Measurements from ENCODE around the gene ZSCAN21.
A peak's percentile ranks its signal among the peaks of the same experiment; 100 is the strongest.

Gene ZSCAN21

GRCh38 chr7:100075418-100075817 lies 25.8 kb downstream of the ZSCAN21 start:
- no peak for DNase-seq (ENCODE audit: low read depth in 2 of 2)

DNA sequence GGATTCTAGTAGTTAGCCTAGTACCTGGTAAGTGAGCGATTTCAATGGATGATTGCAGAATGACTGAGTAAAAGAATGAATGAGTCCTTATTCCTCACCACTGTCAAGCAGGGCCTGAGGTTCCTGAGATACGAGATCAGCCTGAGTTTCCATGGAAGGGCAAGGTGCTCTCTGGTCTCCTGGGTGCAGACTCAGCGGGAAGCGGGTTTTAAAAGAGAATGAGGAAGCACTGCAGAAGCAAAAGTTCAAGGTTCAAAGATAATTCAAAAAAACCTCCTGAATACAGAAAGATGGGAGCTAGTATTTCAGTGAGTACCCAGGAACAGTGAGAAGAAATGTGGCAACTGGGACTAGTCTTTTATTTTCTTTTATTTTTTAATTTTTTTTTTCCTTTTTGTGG lies 27.6 kb downstream of the ZSCAN21 start:
- DNase-seq (ENCODE audit: low read depth in 2 of 2): no peak

DNA sequence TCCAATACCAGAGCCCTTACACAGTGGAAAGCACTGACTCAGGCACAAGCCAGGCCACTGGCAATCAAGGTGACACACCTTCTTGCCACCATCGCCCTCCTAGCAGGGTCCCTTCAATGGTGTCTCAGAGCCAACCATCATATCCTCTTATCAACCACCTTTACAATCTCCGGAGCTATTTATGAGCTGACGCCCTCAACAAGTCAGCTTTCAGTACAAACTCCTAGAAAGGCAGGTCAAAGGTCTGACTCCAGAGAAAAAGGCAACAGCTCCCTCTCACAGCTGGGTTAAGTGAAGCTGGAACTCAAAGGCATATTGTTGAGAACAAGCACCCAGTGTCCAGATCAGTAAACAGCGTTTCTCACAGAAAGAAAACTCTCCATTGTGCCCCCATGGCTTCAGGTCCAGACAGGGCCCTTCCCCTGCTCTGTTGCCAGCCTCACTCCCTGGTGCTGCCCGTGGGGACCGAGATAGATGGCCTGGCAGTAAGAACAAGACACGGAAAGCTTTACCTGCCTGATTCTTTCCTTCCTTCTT lies 29.5 kb downstream of the ZSCAN21 start:
- no peak for DNase-seq (ENCODE audit: low read depth in 2 of 2)

DNA sequence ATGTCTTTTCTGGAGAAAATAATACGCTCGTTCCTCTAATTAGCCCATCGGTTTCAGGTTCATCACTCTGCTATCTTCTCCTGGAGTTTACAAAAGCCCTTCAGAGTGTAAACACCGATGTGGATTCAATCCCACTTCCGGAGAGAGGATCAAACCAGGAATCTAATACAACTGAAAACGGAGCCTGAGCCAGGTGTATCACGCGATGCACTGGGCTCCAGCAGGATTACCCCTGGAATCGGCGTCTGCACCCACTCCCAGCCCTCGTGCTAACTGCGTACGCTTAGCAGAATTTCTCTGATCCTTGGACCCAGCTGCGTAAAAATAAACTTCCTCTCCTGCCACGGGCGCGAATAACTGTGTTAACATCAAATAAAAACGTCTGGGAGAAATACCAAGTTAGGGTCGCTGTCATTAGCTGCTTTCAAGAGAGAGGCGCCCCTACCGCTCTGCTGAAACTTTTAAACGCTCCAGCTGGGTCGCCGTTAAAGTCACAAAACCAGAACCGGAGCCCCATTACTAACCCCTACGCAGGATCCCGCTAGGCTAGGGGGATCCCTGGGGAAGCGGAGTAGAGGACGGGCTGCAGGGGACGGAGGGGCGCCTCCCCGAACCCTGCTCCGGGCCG lies 31.4 kb downstream of the ZSCAN21 start:
- no peak for DNase-seq (ENCODE audit: low read depth in 2 of 2)

GRCh38 chr7:100081535-100082102 lies 32.0 kb downstream of the ZSCAN21 start, which contains the start of gene ZNF3:
TSS of gene ZNF3 (minus strand) at chr7:100081723. CDS start at chr7:100077357, 4,366 bp downstream.
- DNase-seq (ENCODE audit: low read depth in 2 of 2): peak; percentile 93 to 95

GRCh38 chr7:100082978-100083377 lies 33.4 kb downstream of the ZSCAN21 start:
- no peak for DNase-seq (ENCODE audit: low read depth in 2 of 2)

- DNase-seq (ENCODE audit: low read depth in 2 of 2): no peak
Measured at GRCh38 chr7:100085515-100085914, 35.9 kb downstream of the ZSCAN21 start.

GRCh38 chr7:100087055-100087750 lies 37.6 kb downstream of the ZSCAN21 start:
- DNase-seq (ENCODE audit: low read depth in 2 of 2): no peak

GRCh38 chr7:100088095-100088620 lies 38.6 kb downstream of the ZSCAN21 start:
- no peak for DNase-seq (ENCODE audit: low read depth in 2 of 2)

DNA sequence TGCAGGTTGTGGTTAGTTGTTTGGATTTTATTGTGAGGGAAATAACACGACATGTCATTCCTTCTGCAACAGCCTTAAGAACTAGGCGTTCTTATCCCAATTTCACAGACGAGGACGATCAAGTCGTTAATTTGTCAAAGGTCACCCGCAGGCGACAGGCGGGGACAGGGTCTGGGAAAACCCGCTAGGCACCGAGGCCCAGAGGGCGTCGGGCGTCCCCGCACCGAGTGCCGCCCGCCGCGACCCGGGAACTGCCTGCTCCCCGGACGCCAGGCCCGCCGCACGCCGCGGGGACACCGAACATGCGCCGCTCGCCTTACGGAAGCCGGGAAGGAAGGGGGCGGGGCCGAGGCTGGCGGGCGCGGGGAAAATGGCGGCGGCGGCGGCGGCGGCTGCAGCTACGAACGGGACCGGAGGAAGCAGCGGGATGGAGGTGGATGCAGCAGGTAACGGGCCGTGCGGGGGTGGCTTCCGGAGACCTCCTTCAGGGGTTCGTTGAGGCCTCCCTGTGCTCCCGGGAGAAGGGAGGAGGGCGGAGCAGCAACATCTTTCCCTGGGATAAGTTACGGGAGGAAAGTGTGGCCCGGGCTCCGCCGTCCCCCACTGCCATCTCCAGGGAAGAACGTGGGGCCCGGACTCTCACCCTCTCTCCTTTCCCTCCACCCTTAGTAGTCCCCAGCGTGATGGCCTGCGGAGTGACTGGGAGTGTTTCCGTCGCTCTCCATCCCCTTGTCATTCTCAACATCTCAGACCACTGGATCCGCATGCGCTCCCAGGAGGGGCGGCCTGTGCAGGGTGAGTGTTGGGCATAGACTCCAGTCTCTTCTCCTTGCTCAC lies 39.3 kb downstream of the ZSCAN21 start, which contains the start of gene COPS6:
Gene COPS6 (plus strand): TSS at position 349 of the 837 bp plus-strand sequence. CDS start 22 bp downstream, at position 371.
- DNase-seq (ENCODE audit: low read depth in 2 of 2): peak; percentile 71 to 74

DNA sequence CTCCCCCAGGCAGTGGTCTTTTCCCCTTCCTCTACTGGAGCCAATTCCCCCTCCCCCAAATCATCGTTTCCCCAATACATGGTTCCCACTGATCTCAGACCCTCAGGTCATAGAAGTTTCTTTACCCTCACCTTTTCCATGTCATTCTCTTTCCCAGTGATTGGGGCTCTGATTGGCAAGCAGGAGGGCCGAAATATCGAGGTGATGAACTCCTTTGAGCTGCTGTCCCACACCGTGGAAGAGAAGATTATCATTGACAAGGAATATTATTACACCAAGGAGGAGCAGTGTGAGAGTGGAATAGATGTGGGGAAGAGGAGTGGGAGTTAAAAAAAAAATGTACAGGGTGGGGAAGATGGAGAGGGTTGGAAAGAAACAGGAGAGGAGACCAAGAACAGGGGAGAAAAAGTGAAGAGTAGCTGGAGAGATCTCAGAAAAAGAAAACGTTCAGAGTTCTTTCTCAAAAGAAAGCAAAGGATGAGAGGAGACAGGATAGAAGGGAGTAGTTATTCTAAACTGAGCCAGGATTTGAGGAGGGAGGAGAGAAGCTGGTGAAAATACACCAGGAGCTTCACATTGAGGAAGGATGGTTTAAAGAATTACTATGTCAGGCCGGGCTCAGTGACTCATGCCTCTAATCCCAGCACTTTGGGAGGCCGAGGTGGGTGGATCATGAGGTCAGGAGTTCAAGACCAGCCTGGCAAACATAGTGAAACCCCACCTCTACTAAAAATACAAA lies 40.1 kb downstream of the ZSCAN21 start:
- no peak for DNase-seq (ENCODE audit: low read depth in 2 of 2)

DNA sequence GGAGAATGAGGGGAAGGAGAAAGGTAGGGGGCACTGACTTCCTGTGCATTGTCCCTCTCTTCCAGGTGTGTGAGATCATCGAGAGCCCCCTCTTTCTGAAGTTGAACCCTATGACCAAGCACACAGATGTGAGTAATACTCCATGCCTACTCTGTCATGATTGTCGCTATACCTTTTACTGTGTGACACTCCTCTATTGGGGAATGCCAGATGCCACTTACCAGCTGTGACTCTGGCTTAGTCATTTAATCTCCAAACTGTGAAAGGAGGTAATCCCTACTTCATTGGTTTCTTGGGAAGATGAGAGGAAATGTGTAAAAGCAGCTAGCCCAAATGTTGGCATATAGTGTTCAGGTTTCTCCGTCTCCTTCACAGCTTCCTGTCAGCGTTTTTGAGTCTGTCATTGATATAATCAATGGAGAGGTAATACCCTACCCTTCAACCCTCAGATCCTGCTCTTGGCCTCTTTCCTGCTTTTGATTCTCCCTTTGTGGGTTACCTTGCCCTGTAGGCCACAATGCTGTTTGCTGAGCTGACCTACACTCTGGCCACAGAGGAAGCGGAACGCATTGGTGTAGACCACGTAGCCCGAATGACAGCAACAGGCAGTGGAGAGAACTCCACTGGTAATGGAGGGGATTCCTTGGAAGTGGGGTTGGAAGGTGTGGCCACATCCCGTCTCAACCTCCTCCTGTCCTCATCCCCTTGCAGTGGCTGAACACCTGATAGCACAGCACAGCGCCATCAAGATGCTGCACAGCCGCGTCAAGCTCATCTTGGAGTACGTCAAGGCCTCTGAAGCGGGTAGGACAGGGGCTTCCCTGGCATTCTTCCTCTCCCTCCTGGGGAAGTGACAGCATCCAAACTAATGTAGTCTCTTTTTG lies 41.2 kb downstream of the ZSCAN21 start:
- DNase-seq (ENCODE audit: low read depth in 2 of 2): no peak

GRCh38 chr7:100091411-100092181 lies 42.0 kb downstream of the ZSCAN21 start:
- DNase-seq (ENCODE audit: low read depth in 2 of 2): no peak

GRCh38 chr7:100093054-100093453 lies 43.5 kb downstream of the ZSCAN21 start:
- no peak for DNase-seq (ENCODE audit: low read depth in 2 of 2)

DNA sequence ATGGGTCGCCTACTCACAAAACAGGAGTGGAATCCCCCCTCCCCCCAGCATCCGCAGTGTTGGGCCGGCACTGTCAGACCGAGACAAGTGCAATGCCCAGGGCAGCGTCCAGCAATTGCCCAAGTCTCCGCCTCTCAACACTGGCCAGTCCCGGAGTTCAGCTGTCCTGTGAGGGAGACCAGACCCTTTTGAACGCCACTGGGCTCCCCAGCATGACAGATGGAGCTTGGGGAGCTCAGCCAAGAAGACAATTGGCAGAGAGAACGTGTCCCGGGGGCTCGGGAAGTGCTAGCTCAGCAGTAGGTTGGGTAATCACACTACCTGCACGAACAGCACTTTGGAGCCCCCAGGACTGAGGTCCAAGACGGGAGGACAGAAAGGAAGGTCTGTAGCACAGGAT lies 43.9 kb downstream of the ZSCAN21 start:
- DNase-seq (ENCODE audit: low read depth in 2 of 2): no peak

DNA sequence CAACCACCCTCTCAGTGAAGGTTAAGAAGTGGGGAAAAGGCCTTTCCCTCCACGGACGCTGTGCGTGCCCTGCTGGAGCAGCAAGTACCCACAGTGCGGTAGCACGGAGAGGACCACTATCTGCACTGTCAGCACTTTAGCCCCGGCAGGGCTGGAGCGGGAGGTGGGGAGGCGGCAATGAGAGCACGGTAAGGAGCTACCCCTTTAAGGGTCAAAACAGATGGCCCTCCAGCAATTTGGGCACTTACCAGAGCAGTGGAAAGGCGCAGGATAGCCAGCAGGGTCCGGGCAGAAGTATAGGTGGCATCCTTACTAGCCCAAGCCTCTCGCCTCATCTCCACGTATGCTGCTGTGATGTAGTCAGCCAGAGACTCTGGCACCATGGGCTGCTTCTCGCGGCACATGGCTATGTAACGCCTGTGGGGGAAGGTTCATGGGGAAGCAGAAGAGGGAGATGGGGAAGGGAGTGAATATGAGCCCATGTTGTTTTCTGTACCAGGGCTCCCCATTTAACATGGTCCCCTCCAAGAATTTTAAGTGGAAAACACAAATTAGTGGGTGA lies 44.4 kb downstream of the ZSCAN21 start:
- no peak for DNase-seq (ENCODE audit: low read depth in 2 of 2)

GRCh38 chr7:100095289-100095688 lies 45.7 kb downstream of the ZSCAN21 start:
- DNase-seq (ENCODE audit: low read depth in 2 of 2): no peak

DNA sequence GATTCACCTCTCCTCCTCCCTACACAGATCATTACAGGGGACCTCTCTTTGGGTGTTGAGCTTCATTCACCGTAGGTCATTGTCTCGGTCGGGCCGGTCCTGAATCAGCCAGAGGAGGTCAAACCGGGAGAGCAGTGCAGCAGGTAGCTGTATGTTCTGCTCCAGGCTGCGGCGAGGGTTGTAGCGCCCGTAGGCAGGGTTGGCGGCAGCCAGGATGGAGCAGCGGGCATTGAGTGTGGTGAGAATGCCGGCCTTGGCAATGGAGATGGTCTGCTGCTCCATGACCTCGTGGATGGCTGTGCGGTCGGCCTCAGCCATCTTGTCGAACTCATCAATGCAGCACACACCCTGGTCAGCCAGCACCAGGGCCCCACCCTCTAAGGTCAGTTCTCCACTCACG lies 46.1 kb downstream of the ZSCAN21 start:
- no peak for DNase-seq (ENCODE audit: low read depth in 2 of 2)

DNA sequence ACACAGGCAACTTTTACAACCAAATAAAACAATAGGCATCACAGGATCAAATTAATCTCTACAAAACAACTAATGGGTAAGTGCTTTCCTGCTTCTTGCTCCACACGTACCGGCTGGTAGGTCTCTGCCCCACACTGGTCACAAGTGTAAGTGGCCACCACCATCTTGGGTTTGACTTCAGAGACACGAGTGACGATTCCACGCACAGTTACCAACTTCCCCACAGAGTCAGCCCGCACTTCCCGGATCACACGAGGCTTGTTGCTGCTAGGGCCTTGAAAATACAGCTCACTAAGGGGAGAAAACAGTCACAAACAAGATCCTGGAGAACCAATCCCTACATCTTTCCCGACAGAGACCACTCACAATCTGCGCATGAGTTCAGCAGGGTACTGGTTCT lies 49.3 kb downstream of the ZSCAN21 start:
- DNase-seq (ENCODE audit: low read depth in 2 of 2): no peak

Measured in stimulated activated CD8-positive, alpha-beta memory T cell treated with anti-CD3 and anti-CD28 coated beads, Interleukin-2, amount 100 ng/mL, for 1 hour (primary cell).